Skeletal muscle satellite cell (primary cell): ENCODE measurements around the gene TAPT1.

Source experiments
- H3K27me3 ChIP-seq: 2 replicates; pipeline ENCODE4 v1.7.0; 2013; ENCODE audit warnings: low read length; ENCODE audit not compliant: control insufficient read depth, insufficient read depth
- H3K36me3 ChIP-seq: 2 replicates; pipeline ENCODE4 v1.7.0; 2013; ENCODE audit warnings: mild to moderate bottlenecking, control low read depth, low read length; ENCODE audit not compliant: insufficient read depth
- H3K4me1 ChIP-seq: 2 replicates; pipeline ENCODE4 v1.7.0; 2013; ENCODE audit warnings: low read length; ENCODE audit not compliant: control insufficient read depth, insufficient read depth
- H3K4me2 ChIP-seq: 2 replicates; pipeline ENCODE4 v1.7.0; 2013; ENCODE audit warnings: mild to moderate bottlenecking, low read length
- H3K4me3 ChIP-seq: 2 replicates; pipeline ENCODE4 v1.7.0; 2013; ENCODE audit warnings: low read length
- H3K9ac ChIP-seq: 2 replicates; pipeline ENCODE4 v1.7.0; 2013; ENCODE audit warnings: mild to moderate bottlenecking, low read depth, low read length, moderate library complexity
- H3K9me3 ChIP-seq: replicated peaks from 2 replicates; pipeline ENCODE4 v1.7.0; 2013; ENCODE audit warnings: mild to moderate bottlenecking, control low read depth, low read length

Gene TAPT1

DNA sequence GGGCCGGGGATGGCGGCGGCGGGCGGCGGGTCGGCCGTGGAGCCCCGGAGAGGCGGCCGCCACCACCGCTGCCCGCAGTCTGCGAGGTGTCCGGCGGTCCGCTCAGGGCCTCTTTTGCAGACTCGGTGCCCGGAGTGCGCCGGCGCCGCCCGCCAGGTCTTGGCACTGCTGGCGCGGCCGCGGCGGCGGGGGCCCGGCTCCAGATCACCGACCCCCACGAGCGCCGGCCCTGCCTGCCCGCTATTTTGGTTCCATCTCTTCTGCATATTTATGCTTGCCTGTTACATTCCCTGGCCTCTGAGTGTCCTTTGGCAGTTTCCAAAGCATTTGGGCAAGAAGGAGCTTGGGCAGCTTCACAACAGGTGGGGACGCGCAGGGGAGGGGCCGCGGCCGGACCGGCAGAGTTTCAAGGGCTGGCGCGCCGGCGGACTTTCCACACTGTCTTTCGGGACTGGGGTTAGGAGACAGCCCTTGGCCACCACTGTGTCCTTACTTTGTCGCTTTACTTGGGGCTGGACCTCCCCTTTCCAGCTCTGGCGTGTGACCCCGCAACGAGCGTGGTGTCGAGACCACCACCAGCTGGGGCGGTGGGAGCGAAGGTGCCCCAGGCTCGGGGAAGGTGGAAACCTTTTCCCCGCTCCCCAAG, 668 bp upstream of the TAPT1 start:
- Histone ChIP-seq H3K36me3 (no peaks in the 10 kb centered on the region), H3K9me3 (no peaks in the 10 kb centered on the region), H3K4me3 (peak overlapping the region; percentile 90), H3K4me2 (peak overlapping the region; percentile 99), H3K4me1 (peaks cover 22% of the 10 kb centered on the region), H3K27me3 (no peaks in the 10 kb centered on the region), H3K9ac (peak overlapping the region; percentile 90)

GRCh38 chr4:16225167-16225862, 956 bp downstream of the TAPT1 start:
- peak overlapping the region; percentile 89 for H3K9ac ChIP-seq
- peak overlapping the region; percentile 96 for H3K4me2 ChIP-seq
- peaks cover 15% of the 10 kb centered on the region for H3K4me1 ChIP-seq
- no peaks in the 10 kb centered on the region for H3K9me3 ChIP-seq
- H3K27me3 ChIP-seq: no peaks in the 10 kb centered on the region
- peak overlapping the region; percentile 90 for H3K4me3 ChIP-seq
- no peaks in the 10 kb centered on the region for H3K36me3 ChIP-seq

DNA sequence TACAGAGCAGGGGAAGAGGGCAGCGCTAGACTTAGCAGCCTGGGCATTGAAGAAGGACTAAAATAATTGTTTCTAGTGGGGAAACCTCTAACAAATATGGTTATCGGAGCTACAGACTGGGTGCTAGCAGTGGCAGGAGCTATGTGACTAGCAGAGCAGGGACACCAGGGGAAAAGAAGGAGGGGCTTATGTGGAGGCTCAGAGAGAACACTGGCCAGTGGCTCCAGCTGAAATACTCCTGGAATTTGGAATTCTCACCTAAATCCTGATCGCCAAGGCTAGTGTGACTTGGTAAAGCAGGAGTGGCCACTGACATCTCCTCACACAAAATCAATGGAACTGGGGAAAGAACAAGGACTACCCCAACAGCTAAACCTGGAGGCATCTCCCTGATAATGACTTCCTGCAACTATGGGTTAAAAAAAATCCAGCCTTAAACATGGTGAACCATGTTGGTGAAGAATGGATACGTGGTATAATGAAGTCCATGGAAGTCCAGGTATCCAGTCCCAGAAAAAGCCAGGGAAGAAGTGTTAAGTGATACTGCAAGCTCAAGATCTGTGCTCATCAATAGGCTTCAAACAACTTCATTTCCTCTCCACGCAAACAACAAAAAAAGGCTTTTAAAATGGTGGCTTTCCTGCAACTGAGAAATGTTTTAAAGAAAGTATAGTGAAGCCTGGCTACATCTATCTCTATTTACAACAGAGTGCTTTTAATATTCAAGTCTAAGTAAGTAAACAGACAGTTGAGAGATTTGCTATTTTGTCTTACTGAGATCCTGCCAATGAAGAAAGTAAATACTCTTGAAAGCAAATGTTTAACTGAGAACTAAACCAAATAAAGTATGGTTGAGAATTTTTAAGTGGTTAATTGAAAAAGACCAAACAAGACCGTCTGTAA, 1.8 kb downstream of the TAPT1 start:
- Histone ChIP-seq H3K9ac (peak overlapping the region; percentile 89), H3K4me2 (peak overlapping the region; percentile 96), H3K4me1 (peaks cover 15% of the 10 kb centered on the region), H3K27me3 (no peaks in the 10 kb centered on the region), H3K36me3 (no peaks in the 10 kb centered on the region), H3K4me3 (peak overlapping the region; percentile 90), H3K9me3 (no peaks in the 10 kb centered on the region)

- no peaks in the 10 kb centered on the region for H3K27me3 ChIP-seq
- no peak overlapping the region for H3K4me3 ChIP-seq
- H3K4me1 ChIP-seq: peaks cover 14% of the 10 kb centered on the region
- no peak overlapping the region for H3K9ac ChIP-seq
- no peaks in the 10 kb centered on the region for H3K36me3 ChIP-seq
- H3K9me3 ChIP-seq: no peaks in the 10 kb centered on the region
- no peak overlapping the region for H3K4me2 ChIP-seq
Observed at GRCh38 chr4:16222957-16223527, 3.2 kb downstream of the TAPT1 start.

- Histone ChIP-seq H3K4me2 (no peak overlapping the region), H3K9me3 (no peaks in the 10 kb centered on the region), H3K4me3 (no peak overlapping the region), H3K36me3 (no peaks in the 10 kb centered on the region), H3K4me1 (no peaks in the 10 kb centered on the region), H3K9ac (no peak overlapping the region), H3K27me3 (no peaks in the 10 kb centered on the region)
Observed at GRCh38 chr4:16218950-16219349, 7.3 kb downstream of the TAPT1 start.

DNA sequence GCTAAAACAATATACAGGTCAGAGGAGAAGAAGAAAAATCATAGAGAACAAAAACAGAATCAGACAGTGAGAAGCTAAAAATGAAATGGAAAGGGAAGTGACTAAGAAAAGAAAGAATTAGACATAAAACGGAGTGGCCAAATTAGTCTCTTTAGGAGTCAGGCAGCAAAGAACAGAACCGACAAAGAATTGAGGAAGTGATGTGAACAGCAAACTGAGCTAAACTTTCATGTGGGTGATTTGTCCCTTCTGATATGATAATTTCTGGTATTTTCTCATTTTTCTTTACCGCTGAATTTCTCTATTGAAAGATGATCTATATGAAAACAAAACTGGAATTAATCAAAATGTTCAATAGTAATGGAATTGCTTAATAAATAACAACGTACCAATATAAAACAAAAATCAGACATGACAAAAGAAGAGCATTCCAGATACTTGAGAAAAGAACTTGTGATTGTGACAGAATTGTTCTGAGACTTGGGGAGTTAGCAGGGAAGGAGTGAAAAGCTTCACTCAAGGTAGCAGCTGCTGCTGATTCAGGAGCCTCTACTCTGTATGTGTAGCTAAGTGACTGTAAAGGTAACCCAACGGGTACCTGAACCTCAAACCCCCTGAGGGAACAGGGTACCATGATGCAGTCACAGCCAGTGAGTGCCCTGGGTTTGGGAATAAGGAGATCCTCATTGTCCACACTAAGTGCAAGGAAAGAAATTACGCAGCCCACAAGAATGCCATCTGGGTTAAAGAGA, 8.8 kb downstream of the TAPT1 start:
- Histone ChIP-seq H3K9me3 (no peaks in the 10 kb centered on the region), H3K36me3 (no peaks in the 10 kb centered on the region), H3K27me3 (no peaks in the 10 kb centered on the region), H3K9ac (no peak overlapping the region), H3K4me3 (no peak overlapping the region), H3K4me1 (no peaks in the 10 kb centered on the region), H3K4me2 (no peak overlapping the region)

- Histone ChIP-seq H3K9ac (no peak overlapping the region), H3K4me1 (no peaks in the 10 kb centered on the region), H3K4me2 (no peak overlapping the region), H3K27me3 (no peaks in the 10 kb centered on the region), H3K9me3 (no peaks in the 10 kb centered on the region), H3K4me3 (no peak overlapping the region), H3K36me3 (no peaks in the 10 kb centered on the region)
Observed at GRCh38 chr4:16213121-16213520, 13.2 kb downstream of the TAPT1 start.

GRCh38 chr4:16212138-16212782, 14.0 kb downstream of the TAPT1 start:
- H3K36me3 ChIP-seq: no peaks in the 10 kb centered on the region
- H3K4me2 ChIP-seq: no peak overlapping the region
- H3K27me3 ChIP-seq: no peaks in the 10 kb centered on the region
- no peaks in the 10 kb centered on the region for H3K9me3 ChIP-seq
- no peak overlapping the region for H3K9ac ChIP-seq
- H3K4me3 ChIP-seq: no peak overlapping the region
- H3K4me1 ChIP-seq: no peaks in the 10 kb centered on the region

- no peak overlapping the region for H3K9ac ChIP-seq
- no peaks in the 10 kb centered on the region for H3K27me3 ChIP-seq
- H3K4me1 ChIP-seq: no peaks in the 10 kb centered on the region
- H3K4me3 ChIP-seq: no peak overlapping the region
- no peaks in the 10 kb centered on the region for H3K9me3 ChIP-seq
- H3K4me2 ChIP-seq: no peak overlapping the region
- H3K36me3 ChIP-seq: no peaks in the 10 kb centered on the region
Observed at GRCh38 chr4:16207409-16207808, 18.9 kb downstream of the TAPT1 start.

DNA sequence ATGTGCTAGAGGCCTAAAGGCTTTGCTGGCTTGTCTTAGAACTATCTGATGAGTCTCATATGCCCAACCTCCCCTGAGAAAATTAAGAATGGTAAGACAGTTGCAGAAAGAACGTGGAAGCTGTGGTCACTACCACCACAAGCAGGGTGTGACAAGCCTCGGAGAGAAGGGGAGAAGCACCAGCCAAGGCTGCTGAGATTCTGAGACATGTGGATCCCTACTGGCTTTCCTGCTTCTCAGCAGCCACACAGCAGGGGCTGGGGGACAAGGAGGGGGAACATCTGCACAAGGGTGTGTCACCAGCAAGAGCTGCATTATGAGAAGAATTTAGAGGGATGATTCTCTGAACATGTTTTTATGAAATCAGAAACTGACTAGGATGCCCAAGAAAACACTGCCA, 19.4 kb downstream of the TAPT1 start:
- no peaks in the 10 kb centered on the region for H3K27me3 ChIP-seq
- no peaks in the 10 kb centered on the region for H3K36me3 ChIP-seq
- H3K4me1 ChIP-seq: no peaks in the 10 kb centered on the region
- no peak overlapping the region for H3K4me2 ChIP-seq
- H3K4me3 ChIP-seq: no peak overlapping the region
- no peaks in the 10 kb centered on the region for H3K9me3 ChIP-seq
- no peak overlapping the region for H3K9ac ChIP-seq
